Muscle of back (tissue), 11 donors: ENCODE measurements around the gene EFCAB9. TPM values are rescaled to one million over a fixed set of nuclear protein-coding genes. Genes with fewer than 3 reads are reported as not detected.

ENCODE experiments used
- DNase-seq, 3 donors: peaks; one replicate each; pipeline versions ENCODE4 v3.0.0 to v3.0.0-alpha.2; 2013
- polyA plus RNA-seq, 10 donors: library from polyadenylated mRNA; unstranded; fragments of 120-200 nt; gene quantifications; one replicate each; pipeline ENCODE4 v1.2.1, GENCODE V29; 2013; ENCODE audit not compliant: insufficient read length in 10 of 10

EFCAB9 gene
- polyA plus RNA-seq, 10 donors = not detected

GRCh38 chr5:172235827-172236736 is 42.1 kb downstream of the EFCAB9 start:
- peak in 2 of 3 donors; percentile 38 to 54 for DNase-seq

- no peak for DNase-seq
Observed at GRCh38 chr5:172238334-172238733, 44.4 kb downstream of the EFCAB9 start.

- DNase-seq = no peak
Observed at GRCh38 chr5:172243302-172243701, 49.3 kb downstream of the EFCAB9 start.

GRCh38 chr5:172245046-172245445 is 51.1 kb downstream of the EFCAB9 start:
- no peak for DNase-seq

- DNase-seq = peak; percentile 14 to 70 (median 30)
Observed at GRCh38 chr5:172245703-172246125, 51.7 kb downstream of the EFCAB9 start.

GRCh38 chr5:172248637-172249036 is 54.7 kb downstream of the EFCAB9 start:
- DNase-seq = no peak

- DNase-seq = no peak
Observed at GRCh38 chr5:172251419-172251818, 57.4 kb downstream of the EFCAB9 start.

GRCh38 chr5:172252501-172252900 is 58.5 kb downstream of the EFCAB9 start:
- no peak for DNase-seq

Other genes with a start within 250 kb of the EFCAB9 start
- 10 to 100 TPM; 32.4 to 41.9 (median 37.2) TPM for gene FBXW11, start 187.5 kb upstream of the EFCAB9 start, polyA plus RNA-seq
- gene STK10, start 5.9 kb upstream of the EFCAB9 start, polyA plus RNA-seq = 10 to 100 TPM; 15.5 to 26.8 (median 19.1) TPM
- 10 to 100 TPM; 53.8 to 76.0 (median 61.3) TPM for gene UBTD2, start 89.6 kb downstream of the EFCAB9 start, polyA plus RNA-seq